HG03354 (cell line): ENCODE results near the gene OR10H5.
"Not testable (repeated sequence)": the region's sequence is repeated elsewhere in the genome, so short reads cannot be mapped to it uniquely, and the experiment has no call there.

Experiments used
- ATAC-seq: cut with Tn5 transposase; IDR thresholded peaks from one replicate; pipeline ENCODE4 v1.9.1; 2021; ENCODE audit warnings: mild to moderate bottlenecking; ENCODE audit not compliant: unreplicated experiment, poor library complexity, severe bottlenecking

The OR10H5 gene

DNA sequence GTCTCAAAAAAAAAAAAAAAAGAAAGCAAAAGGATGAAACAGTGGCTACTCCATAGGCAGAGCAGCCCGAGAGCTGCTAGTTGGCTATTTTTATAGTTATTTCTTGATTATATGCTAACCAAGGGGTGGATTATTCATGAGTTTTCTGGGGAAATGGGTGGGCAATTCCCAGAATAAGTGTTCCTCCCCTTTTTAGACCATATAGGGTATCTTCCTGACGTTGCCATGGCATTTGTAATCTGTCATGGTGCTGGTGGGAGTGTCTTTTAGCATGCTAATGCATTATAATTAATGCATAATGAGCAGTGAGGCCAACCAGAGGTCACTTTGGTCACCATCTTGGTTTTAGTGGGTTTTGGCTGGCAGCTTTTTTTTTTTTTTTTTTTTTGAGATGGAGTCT is 53.4 kb downstream of the OR10H5 start:
- no peak for ATAC-seq

DNA sequence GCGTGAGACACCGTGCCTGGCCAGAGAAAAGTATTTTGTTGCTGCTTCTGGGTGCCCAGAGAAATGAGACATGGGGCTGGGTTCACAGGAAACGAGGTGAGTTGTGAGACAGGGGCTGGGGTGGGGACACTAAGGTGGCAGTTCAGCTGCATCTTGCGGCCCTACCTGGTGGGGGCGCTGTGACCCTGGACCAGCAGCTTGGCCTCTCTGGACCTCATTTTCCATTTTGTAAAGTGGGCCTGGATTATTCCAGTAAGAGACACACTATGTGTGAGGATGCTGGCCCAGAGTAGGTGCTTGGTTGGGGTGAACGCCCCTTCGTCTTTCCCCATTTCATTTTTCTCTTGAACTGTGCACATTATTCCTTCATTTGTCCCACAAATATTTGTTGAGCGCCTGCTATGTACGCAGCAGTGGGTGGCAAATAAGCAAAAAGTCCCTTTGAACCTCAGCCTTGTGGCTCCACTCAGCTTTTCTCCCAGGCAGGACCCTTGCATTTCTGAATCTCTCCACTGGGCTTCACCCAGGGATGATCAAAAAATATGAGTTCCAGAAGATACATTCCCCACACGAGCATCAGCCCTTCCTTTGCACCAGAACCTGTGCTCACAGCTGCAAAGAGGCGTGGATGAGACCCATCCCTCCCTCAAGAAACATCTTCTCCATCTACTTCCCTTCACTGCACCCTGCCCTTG is 54.6 kb downstream of the OR10H5 start:
- no peak for ATAC-seq

DNA sequence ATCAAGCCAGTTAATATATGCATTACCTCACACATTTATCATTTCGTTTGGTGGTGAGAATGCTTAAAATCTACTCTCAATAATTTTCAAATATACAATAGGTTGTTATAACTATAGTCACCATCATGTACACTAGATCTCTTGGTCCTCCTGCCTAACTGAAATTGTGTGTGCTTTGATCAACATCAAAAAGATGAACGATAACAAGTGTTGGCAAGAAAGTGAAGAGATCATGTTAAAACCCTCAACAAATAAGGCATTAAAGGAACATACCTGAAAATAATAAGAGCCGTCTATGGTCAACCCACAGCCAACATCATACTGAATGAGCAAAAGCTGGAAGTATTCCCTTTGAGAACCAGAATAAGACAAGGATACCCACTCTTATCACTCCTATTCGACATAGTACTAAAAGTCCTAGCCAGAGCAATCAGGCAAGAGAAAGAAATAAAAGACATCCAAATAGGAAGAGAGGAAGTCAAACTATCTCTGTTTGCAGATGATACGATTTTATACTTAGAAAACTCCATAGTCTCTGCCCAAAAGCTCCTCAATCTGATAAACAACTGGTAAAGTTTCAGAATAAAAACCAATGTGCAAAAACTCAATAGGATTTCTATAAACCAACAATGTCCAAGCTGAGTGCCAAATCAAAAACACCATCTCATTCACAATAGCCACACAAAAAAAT is 55.9 kb downstream of the OR10H5 start:
- ATAC-seq: no peak

DNA sequence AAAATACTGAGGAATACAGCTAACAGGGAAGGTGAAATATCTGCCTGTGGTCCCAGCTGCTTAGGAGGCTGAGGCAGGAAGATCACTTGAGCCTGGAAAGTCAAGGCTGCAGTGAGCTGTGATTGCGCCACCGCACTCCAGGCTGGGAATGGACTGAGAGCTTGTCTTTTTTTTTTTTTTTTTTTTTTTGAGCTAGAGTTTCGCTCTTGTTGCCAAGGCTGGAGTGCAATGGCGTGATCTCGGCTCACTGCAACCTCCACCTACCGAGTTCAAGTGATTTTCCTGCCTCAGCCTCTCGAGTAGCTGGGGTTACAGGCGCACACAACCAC is 56.4 kb downstream of the OR10H5 start:
- not testable (repeated sequence) for ATAC-seq

DNA sequence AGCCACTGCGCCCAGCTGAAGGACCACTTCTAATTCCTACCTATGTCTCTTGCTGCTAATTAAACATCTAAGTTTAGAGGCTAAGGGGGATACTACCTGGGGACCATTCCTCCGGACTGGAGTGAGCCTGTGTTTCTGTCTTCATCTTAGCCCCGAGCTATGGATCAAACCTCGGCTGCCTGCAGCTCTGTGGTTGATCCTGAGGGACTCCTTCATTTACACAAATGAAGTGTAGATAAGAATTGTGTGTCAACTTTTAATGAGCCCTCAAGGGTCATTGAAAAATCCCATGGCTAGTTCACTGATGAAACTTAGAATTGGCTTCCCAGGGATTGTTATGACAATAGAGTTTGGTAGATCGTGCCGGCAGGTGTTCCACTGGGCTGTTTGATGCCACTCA is 59.5 kb downstream of the OR10H5 start:
- ATAC-seq: no peak

DNA sequence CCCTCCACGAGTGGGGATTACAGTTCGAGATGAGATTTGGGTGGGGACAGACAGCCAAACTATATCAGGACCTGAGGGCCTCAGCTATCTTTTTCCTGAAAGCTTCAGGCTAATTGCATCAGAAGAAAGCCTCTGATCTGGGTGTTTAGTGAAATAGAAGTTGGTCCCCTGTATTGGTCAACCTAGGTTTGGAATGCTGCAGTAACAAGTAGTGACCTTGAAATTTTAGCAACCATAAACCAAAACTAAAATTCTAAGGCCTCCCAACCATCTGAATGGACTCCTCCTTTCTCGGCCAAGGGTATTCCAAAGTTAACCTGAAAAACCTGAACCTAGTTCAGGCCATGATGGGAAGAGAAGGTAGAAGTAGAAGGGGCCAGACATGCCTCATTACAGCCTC is 62.9 kb downstream of the OR10H5 start:
- no peak for ATAC-seq
